Neural progenitor cell (in vitro differentiated cells): ENCODE data around the gene TMEM109.

ENCODE experiments used
- EZH2 ChIP-seq: fragments of 200-600 bp; sonication (generic); IDR thresholded peaks from 2 replicates; pipeline ENCODE4 v1.6.1; 2017; ENCODE audit warnings: antibody characterized with exemption, mild to moderate bottlenecking, moderate library complexity
- TF ChIP-seq, protein P1 (sequence below): fragments of 200-600 bp; sonication (generic); IDR thresholded peaks from 2 replicates; pipeline ENCODE4 v1.5.1; 2017; ENCODE audit warnings: antibody characterized with exemption, mild to moderate bottlenecking

DNA sequence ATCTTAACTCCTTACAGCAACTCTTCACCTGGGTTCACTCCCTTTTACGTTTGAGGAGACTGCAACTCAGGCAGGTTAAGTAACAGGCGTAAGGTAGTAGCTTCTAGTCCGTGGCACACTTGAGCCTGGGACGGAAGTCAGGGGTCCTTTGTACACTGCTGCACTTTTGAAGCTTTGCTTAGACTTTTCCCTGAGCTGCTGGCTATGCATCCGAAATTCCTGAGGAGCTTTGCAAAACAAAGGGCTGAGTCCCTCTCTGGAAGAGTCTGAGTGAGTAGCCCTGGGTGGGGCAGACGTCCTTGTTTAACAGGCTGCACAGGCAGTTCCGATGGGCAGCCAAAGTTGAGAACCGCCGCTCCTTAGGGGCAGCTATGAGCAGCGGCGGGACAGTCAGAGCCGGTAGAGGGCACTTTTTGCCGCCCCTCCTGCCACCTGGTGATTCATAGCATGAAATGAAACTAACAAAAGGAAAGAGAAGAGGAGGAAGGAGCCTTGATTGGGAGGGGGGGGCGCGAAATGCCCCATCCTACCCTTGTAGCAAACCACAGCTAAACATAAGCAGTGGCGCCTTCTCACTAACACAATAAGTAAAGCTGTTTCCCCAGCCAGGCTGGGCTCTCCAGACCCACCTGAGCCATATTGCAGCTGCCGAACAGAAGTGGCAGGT, 1.4 kb downstream of the TMEM109 start:
- TF ChIP-seq, protein P1, sequence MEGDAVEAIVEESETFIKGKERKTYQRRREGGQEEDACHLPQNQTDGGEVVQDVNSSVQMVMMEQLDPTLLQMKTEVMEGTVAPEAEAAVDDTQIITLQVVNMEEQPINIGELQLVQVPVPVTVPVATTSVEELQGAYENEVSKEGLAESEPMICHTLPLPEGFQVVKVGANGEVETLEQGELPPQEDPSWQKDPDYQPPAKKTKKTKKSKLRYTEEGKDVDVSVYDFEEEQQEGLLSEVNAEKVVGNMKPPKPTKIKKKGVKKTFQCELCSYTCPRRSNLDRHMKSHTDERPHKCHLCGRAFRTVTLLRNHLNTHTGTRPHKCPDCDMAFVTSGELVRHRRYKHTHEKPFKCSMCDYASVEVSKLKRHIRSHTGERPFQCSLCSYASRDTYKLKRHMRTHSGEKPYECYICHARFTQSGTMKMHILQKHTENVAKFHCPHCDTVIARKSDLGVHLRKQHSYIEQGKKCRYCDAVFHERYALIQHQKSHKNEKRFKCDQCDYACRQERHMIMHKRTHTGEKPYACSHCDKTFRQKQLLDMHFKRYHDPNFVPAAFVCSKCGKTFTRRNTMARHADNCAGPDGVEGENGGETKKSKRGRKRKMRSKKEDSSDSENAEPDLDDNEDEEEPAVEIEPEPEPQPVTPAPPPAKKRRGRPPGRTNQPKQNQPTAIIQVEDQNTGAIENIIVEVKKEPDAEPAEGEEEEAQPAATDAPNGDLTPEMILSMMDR, result peak; percentile 45
- TF ChIP-seq EZH2, result no peak
